HG03342 (cell line): Measurements from ENCODE around the gene SEMA3B.
"Not testable (repeated sequence)": the region's sequence is repeated elsewhere in the genome, so short reads cannot be mapped to it uniquely, and the experiment has no call there.

Experiments used
- ATAC-seq: cut with Tn5 transposase; IDR thresholded peaks from one replicate; pipeline ENCODE4 v1.9.1; 2021; ENCODE audit warnings: mild to moderate bottlenecking, moderate library complexity; ENCODE audit not compliant: unreplicated experiment

Gene SEMA3B

GRCh38 chr3:50271314-50271936 lies 2.5 kb downstream of the SEMA3B start:
- no peak for ATAC-seq

- not testable (repeated sequence) for ATAC-seq
Observed at GRCh38 chr3:50272538-50272910, 3.6 kb downstream of the SEMA3B start.

GRCh38 chr3:50272911-50273688 lies 4.2 kb downstream of the SEMA3B start:
- ATAC-seq: peak; percentile 81

- no peak for ATAC-seq
Observed at GRCh38 chr3:50273689-50274065, 4.7 kb downstream of the SEMA3B start.

- ATAC-seq: no peak
Observed at GRCh38 chr3:50274371-50275104, 5.6 kb downstream of the SEMA3B start.

GRCh38 chr3:50275141-50275995 lies 6.4 kb downstream of the SEMA3B start:
- no peak for ATAC-seq

- no peak for ATAC-seq
Observed at GRCh38 chr3:50275996-50276761, 7.2 kb downstream of the SEMA3B start.

- no peak for ATAC-seq
Observed at GRCh38 chr3:50276762-50277101, 7.8 kb downstream of the SEMA3B start.

- ATAC-seq: no peak
Observed at GRCh38 chr3:50278123-50278879, 9.4 kb downstream of the SEMA3B start.

GRCh38 chr3:50278880-50279224 lies 9.9 kb downstream of the SEMA3B start, which contains the start of gene LSMEM2:
Gene LSMEM2 (plus strand): TSS chr3:50279087. CDS start chr3:50279114, 27 bp downstream.
- no peak for ATAC-seq

- ATAC-seq: no peak
Observed at GRCh38 chr3:50279255-50280016, 10.5 kb downstream of the SEMA3B start.

GRCh38 chr3:50284121-50284520 lies 15.2 kb downstream of the SEMA3B start:
- ATAC-seq: not testable (repeated sequence)

GRCh38 chr3:50286322-50287227 lies 17.6 kb downstream of the SEMA3B start:
- no peak for ATAC-seq

GRCh38 chr3:50287262-50287661 lies 18.3 kb downstream of the SEMA3B start:
- no peak for ATAC-seq

- ATAC-seq: no peak
Observed at GRCh38 chr3:50288387-50289007, 19.6 kb downstream of the SEMA3B start.

GRCh38 chr3:50289130-50289529 lies 20.2 kb downstream of the SEMA3B start:
- ATAC-seq: no peak

- ATAC-seq: no peak
Observed at GRCh38 chr3:50290161-50290641, 21.3 kb downstream of the SEMA3B start.
